ENCODE results near the gene S1PR5. TPM values are rescaled to one million over a fixed set of nuclear protein-coding genes. Genes with fewer than 3 reads are reported as not detected.
A peak's percentile ranks its signal among the peaks of the same experiment; 100 is the strongest.
"Not testable (repeated sequence)": the region's sequence is repeated elsewhere in the genome, so short reads cannot be mapped to it uniquely, and the experiment has no call there.

S1PR5 gene
- total RNA-seq, 1 experiment from 2014 or later: 0.41 TPM

DNA sequence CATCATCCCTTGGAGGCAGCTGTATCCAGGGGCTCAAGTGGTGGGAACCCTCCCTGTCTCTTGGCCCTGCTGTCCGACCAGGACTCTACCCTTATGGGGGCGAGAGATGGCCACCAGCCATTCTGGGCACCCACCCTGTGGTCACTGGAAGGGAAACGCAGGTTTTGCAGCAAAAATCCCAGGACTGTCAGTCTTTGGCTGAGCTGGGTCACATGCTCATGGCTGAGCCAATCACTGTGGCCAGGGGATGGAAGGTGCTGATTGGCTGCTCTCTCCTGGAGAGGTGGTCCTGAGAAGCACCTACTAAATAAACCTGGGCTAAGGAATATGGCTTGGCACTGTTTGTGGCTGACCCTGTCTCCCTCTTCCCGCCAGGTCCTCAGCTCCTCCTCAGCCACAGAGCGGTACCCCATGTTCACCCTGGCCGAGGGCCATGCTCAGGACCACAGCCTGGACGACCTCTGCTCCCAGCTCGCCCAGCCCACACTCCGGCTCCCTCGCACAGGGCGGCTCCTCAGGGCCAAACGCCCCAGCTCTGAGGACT lies 35.3 kb upstream of the S1PR5 start:
- ChIA-PET POLR2A (ENCODE audit: low non-redundant PET) (no interaction called here), CTCF (interaction anchor here (0.6 to 0.7 kb wide), 2 partner anchors 125 to 313 kb away, joined by 3 to 13 read pairs; no protein-coding TSS in a partner anchor)
- H3K27ac ChIP-seq (ENCODE audit: low read depth, low read length, poor library complexity, severe bottlenecking): no peak overlapping the region
- H3K4me3 ChIP-seq (ENCODE audit: low read depth, low read length, poor library complexity, severe bottlenecking): no peak overlapping the region
- peaks cover 71% of the 10 kb centered on the region for H3K36me3 ChIP-seq (ENCODE audit: insufficient read depth, low read length, poor library complexity, severe bottlenecking)
- no peaks in the 10 kb centered on the region for H3K9me3 ChIP-seq (ENCODE audit: low read depth, low read length, poor library complexity, severe bottlenecking)
- intact Hi-C loops (cut with micrococcal nuclease; ENCODE audit: unreplicated experiment): no loop called here
- no TSS peak for BruUV-seq (replicated peaks)
- H3K4me1 ChIP-seq (ENCODE audit: insufficient read depth, low read length, poor library complexity, severe bottlenecking): no peaks in the 10 kb centered on the region
- peak; percentile 60 for DNase-seq (ENCODE audit: low spot score)
- no peaks in the 10 kb centered on the region for H3K27me3 ChIP-seq (replicated peaks; ENCODE audit: insufficient read depth, low read depth, low read length, poor library complexity)
- no peak for TF ChIP-seq EZH2 (IDR thresholded peaks at IDR 0.05; ENCODE audit: borderline replicate concordance, low read depth, low read length, poor library complexity, severe bottlenecking)
- TF ChIP-seq CTCF (conservative IDR thresholded peaks at IDR 0.05; ENCODE audit: low read depth, low read length): no peak

GRCh38 chr19:10551698-10552301 lies 34.6 kb upstream of the S1PR5 start:
- H3K4me3 ChIP-seq (ENCODE audit: low read depth, low read length, poor library complexity, severe bottlenecking): no peak overlapping the region
- H3K36me3 ChIP-seq (ENCODE audit: insufficient read depth, low read length, poor library complexity, severe bottlenecking): peaks cover 69% of the 10 kb centered on the region
- BruUV-seq (replicated peaks): no TSS peak
- no peaks in the 10 kb centered on the region for H3K27me3 ChIP-seq (replicated peaks; ENCODE audit: insufficient read depth, low read depth, low read length, poor library complexity)
- intact Hi-C loops (cut with micrococcal nuclease; ENCODE audit: unreplicated experiment): no loop called here
- TF ChIP-seq EZH2 (IDR thresholded peaks at IDR 0.05; ENCODE audit: borderline replicate concordance, low read depth, low read length, poor library complexity, severe bottlenecking) (no peak), CTCF (conservative IDR thresholded peaks at IDR 0.05; ENCODE audit: low read depth, low read length) (no peak)
- ChIA-PET POLR2A (ENCODE audit: low non-redundant PET) (no interaction called here), CTCF (interaction anchor here (0.5 to 0.7 kb wide), 4 partner anchors 30 to 385 kb away, joined by 3 to 11 read pairs (median 5); no protein-coding TSS in a partner anchor)
- no peaks in the 10 kb centered on the region for H3K9me3 ChIP-seq (ENCODE audit: low read depth, low read length, poor library complexity, severe bottlenecking)
- H3K4me1 ChIP-seq (ENCODE audit: insufficient read depth, low read length, poor library complexity, severe bottlenecking): no peaks in the 10 kb centered on the region
- H3K27ac ChIP-seq (ENCODE audit: low read depth, low read length, poor library complexity, severe bottlenecking): no peak overlapping the region
- peak; percentile 61 for DNase-seq (ENCODE audit: low spot score)

DNA sequence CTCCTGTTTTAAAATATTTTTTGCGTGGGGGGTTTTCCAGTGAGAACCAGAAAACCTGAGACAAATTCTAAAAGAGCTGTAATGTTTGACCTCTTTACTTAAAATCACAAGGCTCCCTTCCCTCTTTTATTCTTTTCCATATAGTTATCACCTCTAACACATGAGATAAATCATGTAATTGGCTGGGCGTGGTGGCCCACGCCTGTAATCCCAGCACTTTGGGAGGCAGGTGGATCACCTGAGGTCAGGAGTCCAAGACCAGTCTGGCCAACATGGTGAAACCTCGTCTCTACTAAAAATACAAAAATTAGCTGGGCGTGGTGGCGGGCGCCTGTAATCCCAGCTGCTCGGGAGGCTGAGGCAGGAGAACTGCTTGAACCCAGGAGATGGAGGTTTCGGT lies 33.8 kb upstream of the S1PR5 start:
- POLR2A ChIA-PET (ENCODE audit: low non-redundant PET): interaction anchor here (0.7 kb wide), 1 partner anchor 8 kb away, joined by 3 read pairs; no protein-coding TSS in a partner anchor
- H3K27me3 ChIP-seq (replicated peaks; ENCODE audit: insufficient read depth, low read depth, low read length, poor library complexity); H3K27ac ChIP-seq (ENCODE audit: low read depth, low read length, poor library complexity, severe bottlenecking); H3K4me3 ChIP-seq (ENCODE audit: low read depth, low read length, poor library complexity, severe bottlenecking); BruUV-seq (replicated peaks); DNase-seq (ENCODE audit: low spot score); H3K9me3 ChIP-seq (ENCODE audit: low read depth, low read length, poor library complexity, severe bottlenecking); intact Hi-C loops (cut with micrococcal nuclease; ENCODE audit: unreplicated experiment); H3K4me1 ChIP-seq (ENCODE audit: insufficient read depth, low read length, poor library complexity, severe bottlenecking): not testable (repeated sequence)
- CTCF ChIA-PET: interaction anchor here (0.5 to 0.7 kb wide), 2 partner anchors 76 to 126 kb away, joined by 3 to 11 read pairs; no protein-coding TSS in a partner anchor
- peaks cover 64% of the 10 kb centered on the region for H3K36me3 ChIP-seq (ENCODE audit: insufficient read depth, low read length, poor library complexity, severe bottlenecking)

Measured in A673 (cell line).